Sigmoid colon (tissue), 4 donors: ENCODE results near the gene PKHD1.

ENCODE experiments used
- POLR2AphosphoS5 ChIP-seq, 4 donors: sonication (generic); formaldehyde crosslinking; IDR thresholded peaks; one replicate each; pipeline ENCODE4 v1.6.1; 2017; ENCODE audit warnings: antibody characterized with exemption in 4 of 4
- TF ChIP-seq, protein P1 (sequence below), 4 experiments: fragments of 450-650 bp in 3 of 4; fragments of 200-600 bp in 1 of 4; IDR thresholded peaks; one replicate each; pipeline ENCODE4 v1.5.1; 2016 to 2019; ENCODE audit warnings: antibody characterized with exemption in 4 of 4, mild to moderate bottlenecking in 3 of 4, moderate library complexity in 2 of 4

DNA sequence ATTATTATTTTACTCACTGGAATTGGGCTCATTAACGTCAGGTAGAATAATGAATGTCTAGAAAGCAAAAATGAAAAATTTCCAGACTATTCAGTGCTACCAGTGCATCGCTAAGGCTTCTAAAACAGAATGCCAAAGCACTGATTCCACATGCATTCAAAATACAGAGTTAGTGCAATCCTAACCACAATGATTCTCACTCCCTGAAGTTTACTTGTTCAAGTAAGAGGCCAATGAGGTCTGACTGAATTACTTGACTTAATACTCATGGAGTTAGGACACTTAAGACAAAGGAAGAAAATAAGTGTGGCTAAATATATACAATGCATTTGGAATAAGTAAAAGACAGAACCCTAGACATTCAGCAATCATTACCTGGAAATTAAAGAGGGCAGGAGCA lies 220.5 kb downstream of the PKHD1 start:
- TF ChIP-seq, protein P1, sequence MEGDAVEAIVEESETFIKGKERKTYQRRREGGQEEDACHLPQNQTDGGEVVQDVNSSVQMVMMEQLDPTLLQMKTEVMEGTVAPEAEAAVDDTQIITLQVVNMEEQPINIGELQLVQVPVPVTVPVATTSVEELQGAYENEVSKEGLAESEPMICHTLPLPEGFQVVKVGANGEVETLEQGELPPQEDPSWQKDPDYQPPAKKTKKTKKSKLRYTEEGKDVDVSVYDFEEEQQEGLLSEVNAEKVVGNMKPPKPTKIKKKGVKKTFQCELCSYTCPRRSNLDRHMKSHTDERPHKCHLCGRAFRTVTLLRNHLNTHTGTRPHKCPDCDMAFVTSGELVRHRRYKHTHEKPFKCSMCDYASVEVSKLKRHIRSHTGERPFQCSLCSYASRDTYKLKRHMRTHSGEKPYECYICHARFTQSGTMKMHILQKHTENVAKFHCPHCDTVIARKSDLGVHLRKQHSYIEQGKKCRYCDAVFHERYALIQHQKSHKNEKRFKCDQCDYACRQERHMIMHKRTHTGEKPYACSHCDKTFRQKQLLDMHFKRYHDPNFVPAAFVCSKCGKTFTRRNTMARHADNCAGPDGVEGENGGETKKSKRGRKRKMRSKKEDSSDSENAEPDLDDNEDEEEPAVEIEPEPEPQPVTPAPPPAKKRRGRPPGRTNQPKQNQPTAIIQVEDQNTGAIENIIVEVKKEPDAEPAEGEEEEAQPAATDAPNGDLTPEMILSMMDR (IDR thresholded peaks at IDR 0.05), result no peak
- no peak for TF ChIP-seq POLR2AphosphoS5 (IDR thresholded peaks at IDR 0.05)
